AG04449 (cell line): ENCODE results near the gene PGM1.

Experiments
- CTCF ChIA-PET: fragments of 350-600 bp; formaldehyde crosslinking; extraction: SDS; loops from one replicate; lab custom pipeline; 2021; ENCODE audit warnings: antibody characterized with exemption; lab: Yijun Ruan, JAX
- POLR2A ChIA-PET: fragments of 400-600, 350-600 bp; formaldehyde crosslinking; extraction: SDS; loops from one replicate; lab custom pipeline; 2020; ENCODE audit warnings: antibody characterized with exemption, inconsistent platforms; lab: Yijun Ruan, JAX
- DNase-seq: peaks from one replicate; pipeline ENCODE4 v3.0.0-alpha.2; 2010; ENCODE audit warnings: low read depth, low spot score
- H3K4me3 ChIP-seq: 2 replicates; pipeline ENCODE4 v1.5.1; 2011; ENCODE audit warnings: low read depth, mild to moderate bottlenecking, control low read depth, low read length
- CTCF ChIP-seq: IDR thresholded peaks from one replicate; pipeline ENCODE4 v1.5.1; 2011; ENCODE audit warnings: mild to moderate bottlenecking, moderate library complexity, low read length, control low read depth, inconsistent platforms; ENCODE audit not compliant: insufficient read depth; ENCODE audit errors: missing control alignments

Gene PGM1

GRCh38 chr1:63691701-63692425, 98.7 kb downstream of the PGM1 start:
- H3K4me3 ChIP-seq, result no peak overlapping the region
- peak; percentile 77 for DNase-seq
- ChIA-PET CTCF (interaction anchor here (0.6 to 4.5 kb wide), 71 partner anchors 9 to 555 kb away, joined by 3 to 47 read pairs (median 4); partner anchors contain the start of gene ROR1), POLR2A (interaction anchor here (0.6 kb wide), 2 partner anchors 91 to 551 kb away, joined by 3 read pairs; no protein-coding TSS in a partner anchor)
- peak; percentile 67 for TF ChIP-seq CTCF

DNA sequence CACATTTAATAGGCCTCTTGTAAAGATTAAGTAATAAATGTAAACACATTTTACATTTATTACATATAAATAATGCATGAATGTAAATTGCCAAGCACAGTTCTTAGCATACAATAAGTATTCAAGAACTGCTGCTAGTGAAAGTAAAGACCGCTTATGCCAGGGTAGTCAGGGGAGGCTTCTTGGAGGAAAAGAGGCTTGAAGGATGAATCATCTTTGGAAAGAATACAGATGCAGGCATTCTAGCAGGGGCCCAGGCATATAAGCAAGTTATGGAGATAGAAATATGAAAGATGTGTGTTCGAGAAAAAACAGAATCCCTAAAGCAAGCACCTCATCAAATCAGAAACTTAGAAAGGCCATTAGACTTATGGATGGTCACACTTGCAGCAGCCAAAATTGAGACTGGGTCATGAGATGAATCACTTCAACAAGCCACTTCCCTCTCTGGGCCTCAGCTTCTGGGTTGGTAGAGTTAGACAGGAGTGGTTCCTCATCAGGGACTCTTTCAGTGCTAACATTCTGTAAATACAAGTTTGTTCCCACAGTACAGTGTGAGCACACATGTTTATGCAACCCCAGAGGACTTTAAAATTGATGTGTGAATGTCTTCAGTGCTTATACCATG, 100.8 kb downstream of the PGM1 start:
- TF ChIP-seq CTCF, result no peak
- H3K4me3 ChIP-seq, result no peak overlapping the region
- DNase-seq, result no peak
- ChIA-PET POLR2A (no interaction called here), CTCF (interaction anchor here (1.4 to 4.5 kb wide), 3 partner anchors 10 to 549 kb away, joined by 3 to 47 read pairs (median 41); no protein-coding TSS in a partner anchor)

- no peak for TF ChIP-seq CTCF
- CTCF ChIA-PET, result interaction anchor here (0.6 to 1.9 kb wide), 2 partner anchors 23 to 31 kb away, joined by 3 to 6 read pairs; no protein-coding TSS in a partner anchor
- H3K4me3 ChIP-seq, result no peak overlapping the region
- DNase-seq, result no peak
- POLR2A ChIA-PET, result no interaction called here
Observed at GRCh38 chr1:63698001-63698838, 105.0 kb downstream of the PGM1 start.

DNA sequence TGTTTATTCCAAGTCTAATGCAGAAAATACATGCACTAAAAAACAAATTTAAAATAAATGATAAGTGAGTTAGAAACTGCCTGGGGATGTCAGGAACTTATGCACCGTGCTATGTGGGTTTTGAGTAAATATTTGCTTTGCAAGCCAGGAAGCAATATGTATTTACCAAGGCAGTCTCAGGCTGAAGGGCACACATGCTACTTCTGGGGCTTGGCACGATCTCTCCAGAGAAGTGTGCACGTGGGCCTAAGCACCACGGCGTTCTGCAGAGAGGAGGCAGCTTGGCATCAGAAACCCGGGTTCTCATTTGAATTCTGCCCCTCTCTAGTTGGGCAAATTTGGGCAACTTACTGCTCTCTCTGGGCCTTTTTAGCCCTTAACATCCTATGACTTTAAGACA, 108.0 kb downstream of the PGM1 start:
- no peak for TF ChIP-seq CTCF
- POLR2A ChIA-PET, result no interaction called here
- CTCF ChIA-PET, result interaction anchor here (1.4 kb wide), 1 partner anchor 10 kb away, joined by 10 read pairs; no protein-coding TSS in a partner anchor
- no peak overlapping the region for H3K4me3 ChIP-seq
- no peak for DNase-seq

- TF ChIP-seq CTCF, result no peak
- ChIA-PET CTCF (interaction anchor here (0.6 to 1.4 kb wide), 4 partner anchors 9 to 28 kb away, joined by 3 to 5 read pairs (median 3); no protein-coding TSS in a partner anchor), POLR2A (no interaction called here)
- DNase-seq, result no peak
- no peak overlapping the region for H3K4me3 ChIP-seq
Observed at GRCh38 chr1:63703701-63704107, 110.5 kb downstream of the PGM1 start.
